Thoracic aorta (tissue), 2 donors: ENCODE measurements around the gene PLCXD3. TPM values are rescaled to one million over a fixed set of nuclear protein-coding genes. Genes with fewer than 3 reads are reported as not detected.

ENCODE experiments used
- ATAC-seq: fragments of 150-250 bp; one replicate; pipeline ENCODE4 v1.8.0; 2017; ENCODE audit warnings: low read depth; ENCODE audit not compliant: insufficient number of reproducible peaks, low FRiP score
- DNase-seq: peaks from one replicate; pipeline ENCODE4 v3.0.0-alpha.2; 2020; ENCODE audit warnings: low spot score
- H3K27ac ChIP-seq, 2 donors: fragments of 200-600 bp; sonication (generic); 1 replicate in 1 of 2; 2 replicates in 1 of 2; pipeline ENCODE4 v1.5.1; 2016; ENCODE audit warnings: mild to moderate bottlenecking in 2 of 2, moderate library complexity in 2 of 2
- H3K27me3 ChIP-seq: fragments of 200-600 bp; sonication (generic); replicated peaks from 2 replicates; pipeline ENCODE4 v1.6.0; 2016; ENCODE audit warnings: mild to moderate bottlenecking; ENCODE audit not compliant: insufficient read depth
- H3K36me3 ChIP-seq: fragments of 200-600 bp; sonication (generic); one replicate; pipeline ENCODE4 v1.5.1; 2016
- H3K4me1 ChIP-seq, 2 donors: fragments of 200-600 bp; sonication (generic); 1 replicate in 1 of 2; 2 replicates in 1 of 2; pipeline versions ENCODE4 v1.5.1 to v1.6.0; 2016; ENCODE audit warnings: low read depth in 2 of 2, mild to moderate bottlenecking in 1 of 2; ENCODE audit not compliant: control insufficient read depth in 1 of 2
- H3K4me3 ChIP-seq: fragments of 200-600 bp; sonication (generic); 2 replicates; pipeline ENCODE4 v1.5.1; 2016; ENCODE audit warnings: mild to moderate bottlenecking
- H3K9me3 ChIP-seq: fragments of 200-600 bp; sonication (generic); 2 replicates; pipeline ENCODE4 v1.5.1; 2016
- CTCF ChIP-seq: fragments of 200-600 bp; sonication (generic); IDR thresholded peaks from one replicate; pipeline ENCODE4 v1.5.1; 2019; ENCODE audit warnings: antibody characterized with exemption
- total RNA-seq, 2 donors: library from RNA; depleted of rRNA; stranded (reverse); fragments of >200 nt; gene quantifications; one replicate each; pipeline versions ENCODE4 v1.1.0 to v1.2.3, GENCODE V29; 2016

The PLCXD3 gene
- total RNA-seq, 2 donors from 2014 or later, result 4.3 to 5.9 TPM

- H3K4me3 ChIP-seq, result no peak overlapping the region
- no peaks in the 10 kb centered on the region for H3K9me3 ChIP-seq
- H3K27ac ChIP-seq, result no peak overlapping the region
- no peak for ATAC-seq
- H3K36me3 ChIP-seq, result no peaks in the 10 kb centered on the region
- TF ChIP-seq CTCF, result no peak
- H3K27me3 ChIP-seq, result no peaks in the 10 kb centered on the region
- no peaks in the 10 kb centered on the region for H3K4me1 ChIP-seq
- DNase-seq, result no peak
Observed at GRCh38 chr5:41277476-41278245, 232.7 kb downstream of the PLCXD3 start.

- ATAC-seq, result no peak
- DNase-seq, result no peak
- TF ChIP-seq CTCF, result no peak
- Histone ChIP-seq H3K4me1 (no peaks in the 10 kb centered on the region), H3K9me3 (no peaks in the 10 kb centered on the region), H3K27me3 (no peaks in the 10 kb centered on the region), H3K4me3 (no peak overlapping the region), H3K27ac (no peak overlapping the region), H3K36me3 (no peaks in the 10 kb centered on the region)
Observed at GRCh38 chr5:41275813-41276512, 234.4 kb downstream of the PLCXD3 start.

- ATAC-seq, result peak; percentile 81
- Histone ChIP-seq H3K36me3 (no peaks in the 10 kb centered on the region), H3K27me3 (no peaks in the 10 kb centered on the region), H3K4me1 (no peaks in the 10 kb centered on the region), H3K9me3 (no peaks in the 10 kb centered on the region), H3K4me3 (peak overlapping the region; percentile 31), H3K27ac (no peak overlapping the region)
- peak; percentile 73 for TF ChIP-seq CTCF
- DNase-seq, result no peak
Observed at GRCh38 chr5:41270423-41271251, 239.8 kb downstream of the PLCXD3 start.

- Histone ChIP-seq H3K4me3 (no peak overlapping the region), H3K36me3 (no peaks in the 10 kb centered on the region), H3K27ac (no peak overlapping the region), H3K9me3 (no peaks in the 10 kb centered on the region), H3K27me3 (no peaks in the 10 kb centered on the region), H3K4me1 (no peaks in the 10 kb centered on the region)
- ATAC-seq (no peak), DNase-seq (no peak)
- TF ChIP-seq CTCF, result no peak
Observed at GRCh38 chr5:41268894-41269293, 241.5 kb downstream of the PLCXD3 start.

- H3K4me1 ChIP-seq, result no peaks in the 10 kb centered on the region
- H3K27me3 ChIP-seq, result no peaks in the 10 kb centered on the region
- no peak overlapping the region for H3K4me3 ChIP-seq
- no peaks in the 10 kb centered on the region for H3K9me3 ChIP-seq
- ATAC-seq, result no peak
- no peak for DNase-seq
- no peak for TF ChIP-seq CTCF
- H3K36me3 ChIP-seq, result no peaks in the 10 kb centered on the region
- no peak overlapping the region for H3K27ac ChIP-seq
Observed at GRCh38 chr5:41266377-41266776, 244.0 kb downstream of the PLCXD3 start.
